Measurements from ENCODE around the gene ANXA2. TPM values are rescaled to one million over a fixed set of nuclear protein-coding genes. Genes with fewer than 3 reads are reported as not detected.

Gene ANXA2
- total and polyA plus RNA-seq, 12 donors, result 314 to 1,002 (median 478) TPM

GRCh38 chr15:60371175-60372051 lies 26.4 kb downstream of the ANXA2 start:
- H3K9me3 ChIP-seq (replicated peaks in 1 of 3), result no peaks in the 10 kb centered on the region
- DNase-seq, result peak; percentile 85 to 95 (median 92)
- H3K4me1 ChIP-seq (replicated peaks in 1 of 2), result peaks cover 38 to 58% of the 10 kb centered on the region in 2 donors
- no peaks in the 10 kb centered on the region for H3K27me3 ChIP-seq
- TF ChIP-seq POLR2A (IDR thresholded peaks at IDR 0.05) (peak in 1 of 2 donors; percentile 59), CTCF (IDR thresholded peaks at IDR 0.05) (no peak)
- peak overlapping the region; percentile 75 to 88 (median 83) for H3K27ac ChIP-seq
- intact Hi-C loops (cut with DNase I), result no loop called here
- peaks cover 0 to 27% of the 10 kb centered on the region in 2 donors for H3K36me3 ChIP-seq (replicated peaks in 1 of 2)
- WGBS, 4 donors, result 31 to 38% (median 33%) methylated on average over 19 to 20 of the region's 20 CpGs
- peak overlapping the region in 1 of 4 donors; percentile 34 for H3K4me3 ChIP-seq

GRCh38 chr15:60370869-60371136 lies 27.0 kb downstream of the ANXA2 start:
- H3K27ac ChIP-seq, result peak overlapping the region; percentile 75 to 88 (median 83)
- 54 to 71% (median 68%) methylated on average over 1 of the region's 1 CpG for WGBS, 4 donors

GRCh38 chr15:60370105-60370868 lies 27.5 kb downstream of the ANXA2 start:
- Histone ChIP-seq H3K4me3 (no peak overlapping the region), H3K36me3 (replicated peaks in 1 of 2) (peaks cover 0 to 16% of the 10 kb centered on the region in 2 donors), H3K27ac (peak overlapping the region in 4 of 5 donors; percentile 82 to 88 (median 84)), H3K4me1 (replicated peaks in 1 of 2) (peaks cover 38 to 53% of the 10 kb centered on the region in 2 donors), H3K27me3 (no peaks in the 10 kb centered on the region), H3K9me3 (replicated peaks in 1 of 3) (no peaks in the 10 kb centered on the region)
- peak in 5 of 7 donors; percentile 30 to 77 (median 45) for DNase-seq
- TF ChIP-seq POLR2A (IDR thresholded peaks at IDR 0.05), result no peak
- no peak for TF ChIP-seq CTCF (IDR thresholded peaks at IDR 0.05)
- 70 to 79% (median 72%) methylated on average over 9 of the region's 9 CpGs for WGBS, 4 donors
- intact Hi-C loops (cut with DNase I), result no loop called here

More at GRCh38 chr15:60370869-60371136, 27.0 kb downstream of the ANXA2 start:
- TF ChIP-seq CTCF (IDR thresholded peaks at IDR 0.05) (no peak), POLR2A (IDR thresholded peaks at IDR 0.05) (no peak)
- peaks cover 38 to 58% of the 10 kb centered on the region in 2 donors for H3K4me1 ChIP-seq (replicated peaks in 1 of 2)
- no peak for DNase-seq
- no peak overlapping the region for H3K4me3 ChIP-seq
- no peaks in the 10 kb centered on the region for H3K27me3 ChIP-seq
- no peaks in the 10 kb centered on the region for H3K9me3 ChIP-seq (replicated peaks in 1 of 3)
- intact Hi-C loops (cut with DNase I), result no loop called here
- peaks cover 0 to 22% of the 10 kb centered on the region in 2 donors for H3K36me3 ChIP-seq (replicated peaks in 1 of 2)

GRCh38 chr15:60369696-60370095 lies 28.1 kb downstream of the ANXA2 start:
- WGBS, 4 donors, result 88 to 95% (median 92%) methylated on average over 5 of the region's 5 CpGs
- Histone ChIP-seq H3K4me3 (no peak overlapping the region), H3K27me3 (no peaks in the 10 kb centered on the region), H3K36me3 (replicated peaks in 1 of 2) (peaks cover 0 to 15% of the 10 kb centered on the region in 2 donors), H3K4me1 (replicated peaks in 1 of 2) (peaks cover 33 to 47% of the 10 kb centered on the region in 2 donors), H3K27ac (peak overlapping the region in 2 of 5 donors; percentile 85 to 88), H3K9me3 (replicated peaks in 1 of 3) (no peaks in the 10 kb centered on the region)
- TF ChIP-seq CTCF (IDR thresholded peaks at IDR 0.05) (no peak), POLR2A (IDR thresholded peaks at IDR 0.05) (no peak)
- intact Hi-C loops (cut with DNase I), result no loop called here
- no peak for DNase-seq
